Neural cell (in vitro differentiated cells): ENCODE measurements around the gene PLD5.

Experiments used
- CTCF ChIP-seq: fragments of 450-650 bp; IDR thresholded peaks from 2 replicates; pipeline ENCODE4 v1.5.1; 2014; ENCODE audit warnings: antibody characterized with exemption, mild to moderate bottlenecking, moderate library complexity; ENCODE audit not compliant: poor library complexity, severe bottlenecking
- EP300 ChIP-seq: fragments of 450-650 bp; conservative IDR thresholded peaks from 2 replicates; pipeline ENCODE4 v1.6.1; 2014; ENCODE audit warnings: antibody characterized with exemption, mild to moderate bottlenecking, moderate library complexity; ENCODE audit not compliant: poor library complexity, severe bottlenecking
- EZH2 ChIP-seq: fragments of 200-600, 300-800 bp; shearing (Covaris generic), sonication (generic); IDR thresholded peaks from 2 replicates; pipeline ENCODE4 v1.6.1; 2014; ENCODE audit warnings: antibody characterized with exemption, low read length, borderline replicate concordance, mild to moderate bottlenecking; ENCODE audit not compliant: insufficient read depth, poor library complexity, severe bottlenecking
- POLR2AphosphoS5 ChIP-seq: IDR thresholded peaks from 2 replicates; pipeline ENCODE4 v1.6.1; 2012
- RAD21 ChIP-seq: fragments of 450-650 bp; conservative IDR thresholded peaks from 2 replicates; pipeline ENCODE4 v1.6.1; 2014; ENCODE audit warnings: antibody characterized with exemption, mild to moderate bottlenecking, moderate library complexity
- REST ChIP-seq: IDR thresholded peaks from 2 replicates; pipeline ENCODE4 v1.6.1; 2012; ENCODE audit warnings: borderline replicate concordance

- no peak for TF ChIP-seq CTCF
- no peak for TF ChIP-seq EP300
- TF ChIP-seq POLR2AphosphoS5, result no peak
- TF ChIP-seq REST, result no peak
- TF ChIP-seq EZH2, result no peak
- no peak for TF ChIP-seq RAD21
These were observed 384.5 kb downstream of the PLD5 start for GRCh38 chr1:242139986-242140385.
